Measurements from ENCODE around the gene NDRG4.

The NDRG4 gene

GRCh38 chr16:58467905-58468304 is 32.0 kb upstream of the NDRG4 start:
- TF ChIP-seq CTCF (IDR thresholded peaks at IDR 0.05), result no peak

GRCh38 chr16:58471209-58471975 is 28.6 kb upstream of the NDRG4 start:
- no peak for TF ChIP-seq CTCF (IDR thresholded peaks at IDR 0.05)

- no peak for TF ChIP-seq CTCF (IDR thresholded peaks at IDR 0.05)
Measured at GRCh38 chr16:58472266-58472665, 27.7 kb upstream of the NDRG4 start.

- TF ChIP-seq CTCF (IDR thresholded peaks at IDR 0.05), result no peak
Measured at GRCh38 chr16:58472827-58473226, 27.1 kb upstream of the NDRG4 start.

GRCh38 chr16:58474296-58474695 is 25.6 kb upstream of the NDRG4 start:
- TF ChIP-seq CTCF (IDR thresholded peaks at IDR 0.05), result no peak

- no peak for TF ChIP-seq CTCF (IDR thresholded peaks at IDR 0.05)
Measured at GRCh38 chr16:58475091-58475619, 24.8 kb upstream of the NDRG4 start.

GRCh38 chr16:58476791-58477190 is 23.2 kb upstream of the NDRG4 start:
- no peak for TF ChIP-seq CTCF (IDR thresholded peaks at IDR 0.05)
